WTC11 (cell line): Measurements from ENCODE around the gene PTPRN2. TPM values are rescaled to one million over a fixed set of nuclear protein-coding genes. Genes with fewer than 3 reads are reported as not detected.

ENCODE experiments used
- ATAC-seq: fragments of 200-7000 bp; cut with Tn5 transposase; 2 replicates; pipeline ENCODE4 v1.10.0; 2021; ENCODE audit warnings: mild to moderate bottlenecking, moderate library complexity
- CTCF ChIA-PET: fragments of 300-600 bp; sonication (Branson Sonifier 250); formaldehyde crosslinking; loops from one replicate; lab custom pipeline; 2021; ENCODE audit warnings: antibody characterized with exemption; lab: Charles Lee
- POLR2A ChIA-PET: fragments of 350-600 bp; sonication (Branson Sonifier 250); formaldehyde crosslinking; loops from one replicate; lab custom pipeline; 2021; ENCODE audit warnings: antibody characterized with exemption; lab: Charles Lee
- DNase-seq: peaks from one replicate; pipeline ENCODE4 v3.0.0; 2021; ENCODE audit warnings: low spot score
- H3K27ac Mint-ChIP-seq: 2 replicates; pipeline ENCODE4 v1.8.0; 2021; ENCODE audit warnings: mixed read lengths
- H3K27me3 Mint-ChIP-seq: 2 replicates; pipeline ENCODE4 v1.8.0; 2021; ENCODE audit warnings: low read depth, mild to moderate bottlenecking, moderate library complexity, mixed read lengths
- H3K36me3 Mint-ChIP-seq: 2 replicates; pipeline ENCODE4 v1.8.0; 2021; ENCODE audit warnings: mixed read lengths
- H3K4me1 Mint-ChIP-seq: 2 replicates; pipeline ENCODE4 v1.8.0; 2022; ENCODE audit warnings: mixed read lengths
- H3K4me3 Mint-ChIP-seq: 2 replicates; pipeline ENCODE4 v1.8.0; 2021; ENCODE audit warnings: mild to moderate bottlenecking, moderate library complexity, mixed read lengths
- H3K9me3 Mint-ChIP-seq: 2 replicates; pipeline ENCODE4 v1.8.0; 2021; ENCODE audit warnings: mixed read lengths
- ARID4B ChIP-seq: sonication (generic); formaldehyde crosslinking; IDR thresholded peaks from 2 replicates; pipeline ENCODE4 v1.8.0; 2023; ENCODE audit warnings: missing genetic modification reagents, mild to moderate bottlenecking, borderline replicate concordance
- ATF6 ChIP-seq: sonication (generic); formaldehyde crosslinking; IDR thresholded peaks from 2 replicates; pipeline ENCODE4 v1.8.1; 2023; ENCODE audit warnings: mild to moderate bottlenecking, missing genetic modification reagents
- CBFB ChIP-seq: sonication (generic); formaldehyde crosslinking; IDR thresholded peaks from 2 replicates; pipeline ENCODE4 v1.8.1; 2022; ENCODE audit warnings: mild to moderate bottlenecking, low read depth, missing genetic modification reagents
- CDX4 ChIP-seq: fragments of 250-450 bp; sonication (Bioruptor Pico); IDR thresholded peaks from 2 replicates; pipeline ENCODE4 v1.9.0; 2021; ENCODE audit warnings: moderate library complexity, mild to moderate bottlenecking, inconsistent platforms, borderline replicate concordance
- CREM ChIP-seq: sonication (generic); formaldehyde crosslinking; IDR thresholded peaks from 2 replicates; pipeline ENCODE4 v1.8.1; 2022; ENCODE audit warnings: mild to moderate bottlenecking, missing genetic modification reagents, moderate library complexity
- ELF4 ChIP-seq: sonication (generic); formaldehyde crosslinking; IDR thresholded peaks from 2 replicates; pipeline ENCODE4 v1.8.1; 2022; ENCODE audit warnings: low read depth, mild to moderate bottlenecking, moderate library complexity, missing genetic modification reagents
- FOXP1 ChIP-seq: sonication (generic); formaldehyde crosslinking; IDR thresholded peaks from 2 replicates; pipeline ENCODE4 v1.8.0; 2022; ENCODE audit warnings: missing genetic modification reagents, mild to moderate bottlenecking, moderate library complexity, borderline replicate concordance
- GABPB1 ChIP-seq: sonication (generic); formaldehyde crosslinking; IDR thresholded peaks from 2 replicates; pipeline ENCODE4 v1.8.1; 2023; ENCODE audit warnings: mild to moderate bottlenecking, missing genetic modification reagents
- GRHL2 ChIP-seq: fragments of 250-450 bp; sonication (Bioruptor Pico); IDR thresholded peaks from 2 replicates; pipeline ENCODE4 v1.8.0; 2022; ENCODE audit warnings: mild to moderate bottlenecking, moderate library complexity; ENCODE audit not compliant: insufficient replicate concordance, severe bottlenecking
- IRF2 ChIP-seq: sonication (generic); formaldehyde crosslinking; IDR thresholded peaks from 2 replicates; pipeline ENCODE4 v1.8.0; 2022; ENCODE audit warnings: low read depth, missing genetic modification reagents, borderline replicate concordance
- KAT7 ChIP-seq: sonication (generic); formaldehyde crosslinking; IDR thresholded peaks from 2 replicates; pipeline ENCODE4 v1.8.1; 2023; ENCODE audit warnings: missing genetic modification reagents, mild to moderate bottlenecking, borderline replicate concordance
- MYBL2 ChIP-seq: sonication (generic); formaldehyde crosslinking; IDR thresholded peaks from 2 replicates; pipeline ENCODE4 v1.8.1; 2023; ENCODE audit warnings: mild to moderate bottlenecking, moderate library complexity, missing genetic modification reagents
- NFYB ChIP-seq: sonication (generic); formaldehyde crosslinking; conservative IDR thresholded peaks from 2 replicates; pipeline ENCODE4 v1.8.0; 2022; ENCODE audit warnings: low read depth, missing genetic modification reagents
- SMAD3 ChIP-seq: sonication (generic); formaldehyde crosslinking; IDR thresholded peaks from 2 replicates; pipeline ENCODE4 v1.8.0; 2022; ENCODE audit warnings: missing genetic modification reagents, mild to moderate bottlenecking, borderline replicate concordance
- SOX15 ChIP-seq: fragments of 250-450 bp; sonication (Bioruptor Pico); IDR thresholded peaks from 2 replicates; pipeline ENCODE4 v1.9.0; 2021; ENCODE audit warnings: mild to moderate bottlenecking
- TEAD1 ChIP-seq: sonication (generic); formaldehyde crosslinking; IDR thresholded peaks from 2 replicates; pipeline ENCODE4 v1.8.0; 2022; ENCODE audit warnings: mild to moderate bottlenecking, missing genetic modification reagents
- TEAD4 ChIP-seq: sonication (generic); formaldehyde crosslinking; IDR thresholded peaks from 2 replicates; pipeline ENCODE4 v1.8.0; 2022; ENCODE audit warnings: mild to moderate bottlenecking, missing genetic modification reagents
- ZNF121 ChIP-seq: sonication (generic); formaldehyde crosslinking; IDR thresholded peaks from 2 replicates; pipeline ENCODE4 v1.8.0; 2023; ENCODE audit warnings: missing genetic modification reagents
- ZNF138 ChIP-seq: sonication (generic); formaldehyde crosslinking; conservative IDR thresholded peaks from 2 replicates; pipeline ENCODE4 v1.8.1; 2022; ENCODE audit warnings: mild to moderate bottlenecking, moderate library complexity, missing genetic modification reagents
- ZNF232 ChIP-seq: sonication (generic); formaldehyde crosslinking; IDR thresholded peaks from 2 replicates; pipeline ENCODE4 v1.8.0; 2022; ENCODE audit warnings: mild to moderate bottlenecking, missing genetic modification reagents
- ZNF423 ChIP-seq: fragments of 250-450 bp; sonication (Bioruptor Pico); IDR thresholded peaks from 2 replicates; pipeline ENCODE4 v2.1.2; 2022; ENCODE audit warnings: mild to moderate bottlenecking, moderate library complexity
- ZNF425 ChIP-seq: fragments of 250-450 bp; sonication (Bioruptor Pico); conservative IDR thresholded peaks from 2 replicates; pipeline ENCODE4 v1.9.0; 2021; ENCODE audit warnings: mild to moderate bottlenecking
- ZSCAN18 ChIP-seq: fragments of 250-450 bp; sonication (Bioruptor Pico); IDR thresholded peaks from 2 replicates; pipeline ENCODE4 v2.1.2; 2022; ENCODE audit warnings: mild to moderate bottlenecking, moderate library complexity
- total RNA-seq: library from RNA; stranded (reverse); gene quantifications from 3 replicates; pipeline ENCODE4 v1.2.3, GENCODE V29; 2021

The PTPRN2 gene
- total RNA-seq, 1 experiment from 2014 or later: 4.7 TPM

- H3K27ac Mint-ChIP-seq: no peak overlapping the region
- ATAC-seq (peak; percentile 34; the same call in 1 of the 2 replicates), DNase-seq (peak; percentile 21)
- CTCF ChIA-PET: interaction anchor here (1.2 kb wide), 1 partner anchor 9 kb away, joined by 3 read pairs; no protein-coding TSS in a partner anchor
- H3K36me3 Mint-ChIP-seq: peaks cover 24% of the 10 kb centered on the region
- POLR2A ChIA-PET: no interaction called here
- no peak overlapping the region for H3K4me3 Mint-ChIP-seq
- H3K9me3 Mint-ChIP-seq: peaks cover 26% of the 10 kb centered on the region
- no peaks in the 10 kb centered on the region for H3K4me1 Mint-ChIP-seq
- no peak for TF ChIP-seq CDX4 (CRISPR knock-in tag)
- no peak for TF ChIP-seq ZNF121 (CRISPR knock-in tag)
- TF ChIP-seq ZNF425 (CRISPR knock-in tag): no peak
- no peak for TF ChIP-seq CREM (CRISPR knock-in tag)
- no peak for TF ChIP-seq TEAD1 (CRISPR knock-in tag)
- TF ChIP-seq IRF2 (CRISPR knock-in tag): no peak
- no peak for TF ChIP-seq ZNF138
- TF ChIP-seq ZSCAN18 (CRISPR knock-in tag): no peak
- TF ChIP-seq NFYB (CRISPR knock-in tag): no peak
- TF ChIP-seq FOXP1: no peak
- no peak for TF ChIP-seq CBFB (CRISPR knock-in tag)
- TF ChIP-seq GABPB1 (CRISPR knock-in tag): no peak
- TF ChIP-seq ELF4: no peak
- TF ChIP-seq TEAD4: no peak
- no peak for TF ChIP-seq SOX15
- TF ChIP-seq, all 79 proteins: peak for 0
- peaks cover 3% of the 10 kb centered on the region; the same call in 1 of the 2 replicates for H3K27me3 Mint-ChIP-seq
Measured at GRCh38 chr7:157757776-157758467, 829.7 kb downstream of the PTPRN2 start.

GRCh38 chr7:157757211-157757610 is 830.4 kb downstream of the PTPRN2 start:
- H3K27ac Mint-ChIP-seq: no peak overlapping the region
- TF ChIP-seq ZNF232 (CRISPR knock-in tag): no peak
- TF ChIP-seq KAT7 (CRISPR knock-in tag): no peak
- peaks cover 3% of the 10 kb centered on the region; the same call in 1 of the 2 replicates for H3K27me3 Mint-ChIP-seq
- peaks cover 29% of the 10 kb centered on the region for H3K36me3 Mint-ChIP-seq
- ATAC-seq (no peak), DNase-seq (no peak)
- ChIA-PET CTCF (interaction anchor here (1.2 kb wide), 1 partner anchor 10 kb away, joined by 3 read pairs; no protein-coding TSS in a partner anchor), POLR2A (no interaction called here)
- no peaks in the 10 kb centered on the region for H3K4me1 Mint-ChIP-seq
- H3K9me3 Mint-ChIP-seq: peaks cover 32% of the 10 kb centered on the region
- H3K4me3 Mint-ChIP-seq: no peak overlapping the region

GRCh38 chr7:157755741-157756140 is 831.9 kb downstream of the PTPRN2 start:
- no peak for ATAC-seq
- Mint-ChIP-seq H3K27ac (no peak overlapping the region), H3K9me3 (peaks cover 34% of the 10 kb centered on the region), H3K4me1 (no peaks in the 10 kb centered on the region), H3K4me3 (no peak overlapping the region), H3K36me3 (peaks cover 31% of the 10 kb centered on the region), H3K27me3 (peaks cover 3% of the 10 kb centered on the region; the same call in 1 of the 2 replicates)
- POLR2A ChIA-PET: no interaction called here
- no peak for DNase-seq
- CTCF ChIA-PET: no interaction called here
- no peak for TF ChIP-seq GRHL2 (CRISPR knock-in tag)
- no peak for TF ChIP-seq MYBL2 (CRISPR knock-in tag)
- no peak for TF ChIP-seq ATF6 (CRISPR knock-in tag)
- no peak for TF ChIP-seq CBFB (CRISPR knock-in tag)
- TF ChIP-seq SMAD3 (CRISPR knock-in tag): no peak
- TF ChIP-seq ARID4B: no peak
- TF ChIP-seq ZNF423 (CRISPR knock-in tag): no peak
